SK-N-SH (cell line): ENCODE data around the gene DUSP3. TPM values are rescaled to one million over a fixed set of nuclear protein-coding genes. Genes with fewer than 3 reads are reported as not detected.

Experiments
- CTCF ChIA-PET: fragments of 300-600, 350-600 bp; formaldehyde crosslinking; extraction: SDS; loops from one replicate; lab custom pipeline; 2021; lab: Yijun Ruan, JAX
- POLR2A ChIA-PET: fragments of 350-600 bp; sonication (Branson Sonifier 250); formaldehyde crosslinking; extraction: SDS; loops from one replicate; lab custom pipeline; 2020; ENCODE audit warnings: antibody characterized with exemption, inconsistent platforms; lab: Yijun Ruan, JAX
- DNase-seq: peaks from one replicate; pipeline ENCODE4 v3.0.0; 2012
- H2AFZ ChIP-seq: fragments of 200-600 bp; sonication (generic); 2 replicates; pipeline ENCODE4 v1.8.1; 2016; ENCODE audit warnings: antibody characterized with exemption, mild to moderate bottlenecking, low read depth
- H3F3A ChIP-seq: fragments of 200-600 bp; sonication (generic); replicated peaks from 2 replicates; pipeline ENCODE3; 2016; ENCODE audit warnings: antibody characterized with exemption, mild to moderate bottlenecking; ENCODE audit not compliant: insufficient read depth
- H3K27ac ChIP-seq, 2 experiments: fragments of 200-500 bp in 1 of 2; fragments of 200-600 bp in 1 of 2; sonication (Bioruptor generic) in 1 of 2; sonication (generic), shearing (Covaris generic) in 1 of 2; 2 replicates each; pipeline versions ENCODE4 v1.5.1 to v1.6.1; 2014 to 2016; ENCODE audit warnings: low read depth in 2 of 2, inconsistent platforms in 1 of 2, low read length in 1 of 2, mild to moderate bottlenecking in 1 of 2, mixed read lengths in 1 of 2
- H3K27me3 ChIP-seq: fragments of 200-600 bp; sonication (generic), shearing (Covaris generic); 2 replicates; pipeline ENCODE4 v1.6.1; 2016; ENCODE audit warnings: mixed run types; ENCODE audit not compliant: insufficient read depth
- H3K36me3 ChIP-seq, 2 experiments: fragments of 200-500 bp in 1 of 2; fragments of 200-600 bp in 1 of 2; sonication (Bioruptor generic) in 1 of 2; sonication (generic) in 1 of 2; replicated peaks in 1 of 2; 2 replicates each; pipeline versions ENCODE3 to v1.5.1; 2014 to 2016; ENCODE audit warnings: low read length in 1 of 2, mild to moderate bottlenecking in 1 of 2; ENCODE audit not compliant: insufficient read depth in 2 of 2, control insufficient read depth in 1 of 2
- H3K4me1 ChIP-seq, 2 experiments: fragments of 200-500 bp in 1 of 2; fragments of 200-600 bp in 1 of 2; sonication (Bioruptor generic) in 1 of 2; sonication (generic), shearing (Covaris generic) in 1 of 2; 2 replicates each; pipeline versions ENCODE4 v1.5.1 to v1.6.1; 2014 to 2016; ENCODE audit warnings: low read depth in 1 of 2, low read length in 1 of 2, mixed run types in 1 of 2; ENCODE audit not compliant: insufficient read depth in 2 of 2, control insufficient read depth in 1 of 2
- H3K4me2 ChIP-seq: fragments of 200-600 bp; sonication (generic), shearing (Covaris generic); 2 replicates; pipeline ENCODE4 v1.6.1; 2017; ENCODE audit warnings: mixed run types
- H3K4me3 ChIP-seq, 2 experiments: fragments of 200-500 bp in 1 of 2; fragments of 200-600 bp in 1 of 2; sonication (Bioruptor generic) in 1 of 2; sonication (generic), shearing (Covaris generic) in 1 of 2; 2 replicates each; pipeline versions ENCODE4 v1.5.1 to v1.8.1; 2014 to 2016; ENCODE audit warnings: low read depth in 2 of 2, inconsistent platforms in 1 of 2, low read length in 1 of 2, mild to moderate bottlenecking in 1 of 2, mixed read lengths in 1 of 2, moderate library complexity in 1 of 2
- H3K79me2 ChIP-seq: fragments of 200-600 bp; sonication (generic); 2 replicates; pipeline ENCODE4 v1.8.1; 2017; ENCODE audit warnings: mild to moderate bottlenecking; ENCODE audit not compliant: insufficient read depth
- H3K9ac ChIP-seq: fragments of 200-600 bp; sonication (generic); 2 replicates; pipeline ENCODE4 v1.6.1; 2017; ENCODE audit warnings: mixed run types
- H3K9me2 ChIP-seq: fragments of 200-600 bp; sonication (generic); 2 replicates; pipeline ENCODE4 v1.6.1; 2017; ENCODE audit warnings: mixed run types
- H3K9me3 ChIP-seq: fragments of 200-600 bp; sonication (generic); 2 replicates; pipeline ENCODE4 v1.6.1; 2017; ENCODE audit warnings: mixed run types, mild to moderate bottlenecking, moderate library complexity
- H4K20me1 ChIP-seq: fragments of 200-600 bp; sonication (generic); 2 replicates; pipeline ENCODE4 v1.6.1; 2017; ENCODE audit warnings: mild to moderate bottlenecking, mixed run types; ENCODE audit not compliant: insufficient read depth
- CHD2 ChIP-seq: fragments of 150-350 bp; IDR thresholded peaks from 2 replicates; pipeline ENCODE4 v1.6.1; 2018; ENCODE audit warnings: low read length; ENCODE audit not compliant: partially characterized antibody
- EP300 ChIP-seq, 2 experiments: IDR thresholded peaks; 2 replicates each; pipeline versions ENCODE4 v1.4.0 to v1.6.1; 2012; ENCODE audit warnings: borderline replicate concordance in 1 of 2, low read depth in 1 of 2, low read length in 1 of 2
- FOSL2 ChIP-seq: IDR thresholded peaks from 2 replicates; pipeline ENCODE4 v1.4.0; 2012; ENCODE audit warnings: low read depth, mild to moderate bottlenecking, moderate library complexity, borderline replicate concordance
- GATA2 ChIP-seq: sonication (generic); formaldehyde crosslinking; IDR thresholded peaks from 2 replicates; pipeline ENCODE4 v1.5.0; 2020; ENCODE audit warnings: mild to moderate bottlenecking, missing genetic modification reagents
- JUND ChIP-seq: IDR thresholded peaks from 2 replicates; pipeline ENCODE4 v1.4.0; 2012
- NFIC ChIP-seq: IDR thresholded peaks from 2 replicates; pipeline ENCODE4 v1.4.0; 2012; ENCODE audit warnings: borderline replicate concordance
- NRF1 ChIP-seq: IDR thresholded peaks from 2 replicates; pipeline ENCODE4 v1.6.1; 2012; ENCODE audit warnings: low read depth, mild to moderate bottlenecking, low read length
- POLR2AphosphoS5 ChIP-seq: IDR thresholded peaks from 2 replicates; pipeline ENCODE4 v1.6.1; 2012; ENCODE audit warnings: low read depth, low read length
- RAD21 ChIP-seq: IDR thresholded peaks from 2 replicates; pipeline ENCODE4 v1.6.1; 2012; ENCODE audit warnings: mild to moderate bottlenecking, low read length
- RCOR1 ChIP-seq: fragments of 150-350 bp; IDR thresholded peaks from 2 replicates; pipeline ENCODE4 v1.6.1; 2017; ENCODE audit warnings: antibody characterized with exemption, low read length
- SIN3A ChIP-seq: IDR thresholded peaks from 2 replicates; pipeline ENCODE4 v1.6.1; 2012; ENCODE audit warnings: low read depth, mild to moderate bottlenecking, low read length, moderate library complexity, borderline replicate concordance
- TCF12 ChIP-seq: IDR thresholded peaks from 2 replicates; pipeline ENCODE4 v1.4.0; 2012
- TEAD4 ChIP-seq: IDR thresholded peaks from 2 replicates; pipeline ENCODE4 v1.4.0; 2012; ENCODE audit warnings: mild to moderate bottlenecking, borderline replicate concordance; ENCODE audit not compliant: insufficient read depth
- USF1 ChIP-seq: IDR thresholded peaks from 2 replicates; pipeline ENCODE4 v1.4.0; 2012; ENCODE audit warnings: low read depth, borderline replicate concordance
- USF2 ChIP-seq: fragments of 150-350 bp; IDR thresholded peaks from 2 replicates; pipeline ENCODE4 v1.6.1; 2017; ENCODE audit warnings: antibody characterized with exemption, low read length, low read depth, borderline replicate concordance
- YY1 ChIP-seq: IDR thresholded peaks from 2 replicates; pipeline ENCODE4 v1.4.0; 2012; ENCODE audit warnings: low read depth, mild to moderate bottlenecking
- ZBTB33 ChIP-seq: IDR thresholded peaks from 2 replicates; pipeline ENCODE4 v1.4.0; 2012; ENCODE audit warnings: low read depth, borderline replicate concordance
- WGBS: methylation state at CpG from one replicate; pipeline ENCODE4 v1.1.6; 2017; ENCODE audit warnings: low lambda C conversion rate; 5-methylcytosine and 5-hydroxymethylcytosine counted together
- polyA plus RNA-seq, 3 experiments: library from polyadenylated mRNA; depleted of rRNA; stranded (reverse); fragments of >200 nt; gene quantifications; 2 replicates each; pipeline ENCODE4 v1.2.3, GENCODE V29; 2012

The DUSP3 gene
- polyA plus RNA-seq, 1 of the 3 experiments (the other 2 are of a cell fraction): 31.5 TPM

- no peaks in the 10 kb centered on the region for H3F3A ChIP-seq
- no peak overlapping the region for H3K4me2 ChIP-seq
- no peaks in the 10 kb centered on the region for H3K79me2 ChIP-seq
- DNase-seq: no peak
- H3K27me3 ChIP-seq: no peaks in the 10 kb centered on the region
- peaks cover 0 to 8% of the 10 kb centered on the region in 2 experiments; a peak in 1 of 4 replicates for H3K4me1 ChIP-seq
- H3K9ac ChIP-seq: no peak overlapping the region
- H3K27ac ChIP-seq: no peak overlapping the region
- no peak overlapping the region for H2AFZ ChIP-seq
- H3K9me2 ChIP-seq: no peaks in the 10 kb centered on the region
- WGBS: 92% methylated on average over 12 of the region's 12 CpGs
- H4K20me1 ChIP-seq: no peaks in the 10 kb centered on the region
- TF ChIP-seq SIN3A: no peak
- no peak for TF ChIP-seq FOSL2
- TF ChIP-seq TEAD4: no peak
- TF ChIP-seq EP300 (IDR thresholded peaks at IDR 0.05; ENCODE audit: borderline replicate concordance in 1 of 2, low read depth in 1 of 2, low read length in 1 of 2): no peak
- no peak for TF ChIP-seq GATA2
- no peak for TF ChIP-seq NFIC
- TF ChIP-seq JUND: no peak
- TF ChIP-seq ZBTB33: no peak
- TF ChIP-seq POLR2AphosphoS5: no peak
- no peak for TF ChIP-seq USF2
- no peak for TF ChIP-seq RCOR1
- TF ChIP-seq USF1: no peak
- no peak for TF ChIP-seq YY1
- no peak for TF ChIP-seq TCF12
- TF ChIP-seq RAD21: no peak
- no peak for TF ChIP-seq NRF1
- TF ChIP-seq CHD2: no peak
- POLR2A ChIA-PET: no interaction called here
- CTCF ChIA-PET: interaction anchor here (1.0 to 1.1 kb wide), 2 partner anchors 33 to 38 kb away, joined by 3 to 5 read pairs; partner anchors contain the start of gene CD300LG
- no peaks in the 10 kb centered on the region for H3K9me3 ChIP-seq
- H3K4me3 ChIP-seq: no peak overlapping the region
- peaks cover 5 to 37% of the 10 kb centered on the region in 2 experiments for H3K36me3 ChIP-seq
Observed at GRCh38 chr17:43814026-43814425, 35.2 kb upstream of the DUSP3 start.
